Right cardiac atrium (tissue), 5 donors: ENCODE results near the gene ZDHHC7. TPM values are rescaled to one million over a fixed set of nuclear protein-coding genes. Genes with fewer than 3 reads are reported as not detected.

Experiments
- ATAC-seq, 2 donors: fragments of 200-7000 bp; cut with Tn5 transposase; one replicate each; pipeline versions ENCODE4 v1.8.0 to v1.9.1; 2020; ENCODE audit warnings: moderate library complexity in 2 of 2, mild to moderate bottlenecking in 1 of 2
- DNase-seq, 3 donors: peaks; one replicate each; pipeline ENCODE4 v3.0.0-alpha.2; 2020
- H3K27ac ChIP-seq: one replicate; pipeline ENCODE4 v1.5.1; 2013; ENCODE audit warnings: mild to moderate bottlenecking, low read length, control low read depth, moderate library complexity
- H3K27me3 ChIP-seq: one replicate; pipeline ENCODE4 v1.6.1; 2013; ENCODE audit not compliant: control insufficient read depth, insufficient read depth
- H3K4me1 ChIP-seq: one replicate; pipeline ENCODE4 v1.6.1; 2013; ENCODE audit warnings: low read length; ENCODE audit not compliant: control insufficient read depth, insufficient read depth
- H3K4me3 ChIP-seq: one replicate; pipeline ENCODE4 v1.5.1; 2013; ENCODE audit warnings: low read length, control low read depth
- H3K9me3 ChIP-seq: one replicate; pipeline ENCODE4 v1.6.1; 2013; ENCODE audit warnings: low read length; ENCODE audit not compliant: control insufficient read depth
- WGBS: extraction: QIAGEN DNeasy Blood & Tissue Kit; methylation state at CpG from one replicate; pipeline ENCODE4 v1.1.7; 2013; 5-methylcytosine and 5-hydroxymethylcytosine counted together
- intact Hi-C, 4 donors: fragments of 100-400 bp; cut with DNase I; formaldehyde crosslinking; loops; one replicate each; pipeline versions ENCODE4 v1.11.0 to v1.14.0; 2022 to 2023
- polyA plus RNA-seq: library from polyadenylated mRNA; stranded (reverse); fragments of 200-250 nt; gene quantifications from one replicate; pipeline ENCODE4 v1.2.3, GENCODE V29; 2013
- total RNA-seq, 4 donors: library from RNA; stranded (reverse); fragmentation: NEBNext Ultra II Directional; extraction: Animal tissue kit (Norgen Biotek cat#: 25700); gene quantifications; one replicate each; pipeline ENCODE4 v1.2.1, GENCODE V29; 2021
- donor health status: healthy with polysubstance abuse.
- donor health status: DM: no; HTN: yes; CAD: no.
- donor health status: DM: no; HTN: no; CAD: no.
- donor health status: DM: no; HTN: yes; CAD: no; lungs with severe emphysema.
- donor health status: DM: yes; HTN: yes; CAD: no.

The ZDHHC7 gene
- total and polyA plus RNA-seq, 5 donors, result 19.4 to 39.2 (median 36.3) TPM

GRCh38 chr16:84924331-84925091 is 86.8 kb downstream of the ZDHHC7 start:
- intact Hi-C loops, result loop anchor here in 3 of 4 donors (2.0 to 10.0 kb wide), 3 partner anchors 28 to 90 kb away; no protein-coding TSS in a partner anchor
- 51% methylated on average over 23 of the region's 23 CpGs for WGBS
- Histone ChIP-seq H3K4me3 (no peak overlapping the region), H3K27me3 (no peaks in the 10 kb centered on the region), H3K27ac (peak overlapping the region; percentile 4), H3K9me3 (no peaks in the 10 kb centered on the region), H3K4me1 (peaks cover 8% of the 10 kb centered on the region)
- peak in 1 of 2 donors; percentile 9 for ATAC-seq
- DNase-seq, result peak; percentile 71 to 89 (median 87)

Other genes starting within 250 kb of the ZDHHC7 start
- 10 to 100 TPM; 13.1 to 69.5 (median 29.2) TPM for gene CRISPLD2, start 191.6 kb downstream of the ZDHHC7 start, total RNA-seq
- 12.7 TPM for gene CRISPLD2, start 191.6 kb downstream of the ZDHHC7 start, polyA plus RNA-seq
- 10 to 100 TPM; 10.9 to 13.5 (median 12.6) TPM for gene KIAA0513, start 16.3 kb upstream of the ZDHHC7 start, total RNA-seq
- gene KIAA0513, start 16.3 kb upstream of the ZDHHC7 start, polyA plus RNA-seq, result 6.7 TPM
- not detected for gene CIBAR2, start 100.9 kb upstream of the ZDHHC7 start, total RNA-seq
- 0.09 TPM for gene CIBAR2, start 100.9 kb upstream of the ZDHHC7 start, polyA plus RNA-seq